Thymus (tissue), 11 donors: Measurements from ENCODE around the gene FBXL7. TPM values are rescaled to one million over a fixed set of nuclear protein-coding genes. Genes with fewer than 3 reads are reported as not detected.

Source experiments
- DNase-seq, 9 donors: peaks; one replicate each; pipeline ENCODE4 v3.0.0-alpha.2; 2013; ENCODE audit warnings: low spot score in 9 of 9, low read depth in 6 of 9, missing footprints in 1 of 9
- H3K27ac ChIP-seq, 2 donors: one replicate each; pipeline ENCODE4 v1.5.1; 2013; ENCODE audit warnings: control low read depth in 1 of 2, low read depth in 1 of 2, low read length in 1 of 2, mild to moderate bottlenecking in 1 of 2, moderate library complexity in 1 of 2
- H3K27me3 ChIP-seq, 2 donors: one replicate each; pipeline ENCODE4 v1.5.1; 2013; ENCODE audit warnings: low read length in 1 of 2; ENCODE audit not compliant: control insufficient read depth in 2 of 2, insufficient read depth in 1 of 2
- H3K36me3 ChIP-seq, 2 donors: one replicate each; pipeline ENCODE4 v1.5.1; 2013; ENCODE audit warnings: low read length in 1 of 2, mild to moderate bottlenecking in 1 of 2, moderate library complexity in 1 of 2; ENCODE audit not compliant: control insufficient read depth in 2 of 2, insufficient read depth in 2 of 2
- H3K4me1 ChIP-seq, 2 donors: one replicate each; pipeline ENCODE4 v1.5.1; 2013; ENCODE audit warnings: low read length in 2 of 2; ENCODE audit not compliant: control insufficient read depth in 2 of 2, insufficient read depth in 2 of 2
- H3K4me3 ChIP-seq, 2 donors: one replicate each; pipeline ENCODE4 v1.5.1; 2013; ENCODE audit warnings: low read length in 2 of 2, control low read depth in 1 of 2, mild to moderate bottlenecking in 1 of 2
- H3K9me3 ChIP-seq, 2 donors: one replicate each; pipeline ENCODE4 v1.5.1; 2013; ENCODE audit warnings: low read length in 1 of 2, mild to moderate bottlenecking in 1 of 2; ENCODE audit not compliant: control insufficient read depth in 2 of 2, insufficient read depth in 1 of 2
- WGBS: extraction: QIAGEN DNeasy Blood & Tissue Kit; methylation state at CpG from one replicate; pipeline ENCODE4 v1.1.7; 2013; 5-methylcytosine and 5-hydroxymethylcytosine counted together
- polyA plus RNA-seq: library from polyadenylated mRNA; stranded (reverse); fragments of 200-250 nt; gene quantifications from one replicate; pipeline ENCODE4 v1.2.3, GENCODE V29; 2013
- total RNA-seq: library from RNA; stranded (reverse); fragments of 120-200 nt; gene quantifications from one replicate; pipeline ENCODE4 v1.2.4, GENCODE V29; 2013
- donor health status: healthy.

FBXL7 gene
- total and polyA plus RNA-seq, 2 donors, result 0.90 to 2.7 TPM

- WGBS, result 77% methylated on average over 2 of the region's 2 CpGs
- Histone ChIP-seq H3K9me3 (peaks cover 0 to 4% of the 10 kb centered on the region in 2 donors), H3K27ac (no peak overlapping the region), H3K4me3 (no peak overlapping the region), H3K4me1 (no peaks in the 10 kb centered on the region), H3K36me3 (no peaks in the 10 kb centered on the region), H3K27me3 (no peaks in the 10 kb centered on the region)
- no peak for DNase-seq
Observed at GRCh38 chr5:15694696-15695214, 194.8 kb downstream of the FBXL7 start.

GRCh38 chr5:15695215-15695731, 195.3 kb downstream of the FBXL7 start:
- Histone ChIP-seq H3K4me3 (no peak overlapping the region), H3K36me3 (no peaks in the 10 kb centered on the region), H3K4me1 (no peaks in the 10 kb centered on the region), H3K27ac (no peak overlapping the region), H3K27me3 (no peaks in the 10 kb centered on the region), H3K9me3 (peaks cover 0 to 4% of the 10 kb centered on the region in 2 donors)
- no peak for DNase-seq
- 56% methylated on average over 4 of the region's 4 CpGs for WGBS

- Histone ChIP-seq H3K36me3 (no peaks in the 10 kb centered on the region), H3K4me3 (no peak overlapping the region), H3K9me3 (no peaks in the 10 kb centered on the region), H3K4me1 (no peaks in the 10 kb centered on the region), H3K27me3 (no peaks in the 10 kb centered on the region), H3K27ac (no peak overlapping the region)
- no peak for DNase-seq
- WGBS, result 97% methylated on average over 2 of the region's 2 CpGs
Observed at GRCh38 chr5:15700373-15700772, 200.4 kb downstream of the FBXL7 start.

GRCh38 chr5:15702102-15702501, 202.1 kb downstream of the FBXL7 start:
- H3K9me3 ChIP-seq, result no peaks in the 10 kb centered on the region
- no peaks in the 10 kb centered on the region for H3K27me3 ChIP-seq
- DNase-seq, result no peak
- no peak overlapping the region for H3K27ac ChIP-seq
- H3K4me1 ChIP-seq, result no peaks in the 10 kb centered on the region
- no peak overlapping the region for H3K4me3 ChIP-seq
- 95% methylated on average over 9 of the region's 9 CpGs for WGBS
- H3K36me3 ChIP-seq, result no peaks in the 10 kb centered on the region

GRCh38 chr5:15703901-15704300, 203.9 kb downstream of the FBXL7 start:
- H3K4me1 ChIP-seq, result no peaks in the 10 kb centered on the region
- no peak overlapping the region for H3K27ac ChIP-seq
- DNase-seq, result no peak
- H3K36me3 ChIP-seq, result no peaks in the 10 kb centered on the region
- H3K9me3 ChIP-seq, result no peaks in the 10 kb centered on the region
- no peak overlapping the region for H3K4me3 ChIP-seq
- H3K27me3 ChIP-seq, result no peaks in the 10 kb centered on the region
- WGBS, result 78% methylated on average over 3 of the region's 3 CpGs

- Histone ChIP-seq H3K36me3 (no peaks in the 10 kb centered on the region), H3K27ac (no peak overlapping the region), H3K9me3 (no peaks in the 10 kb centered on the region), H3K4me1 (no peaks in the 10 kb centered on the region), H3K27me3 (no peaks in the 10 kb centered on the region), H3K4me3 (no peak overlapping the region)
- DNase-seq, result no peak
Observed at GRCh38 chr5:15704397-15704947, 204.5 kb downstream of the FBXL7 start.

GRCh38 chr5:15707631-15708030, 207.7 kb downstream of the FBXL7 start:
- Histone ChIP-seq H3K27me3 (no peaks in the 10 kb centered on the region), H3K4me3 (no peak overlapping the region), H3K36me3 (no peaks in the 10 kb centered on the region), H3K9me3 (no peaks in the 10 kb centered on the region), H3K27ac (no peak overlapping the region), H3K4me1 (no peaks in the 10 kb centered on the region)
- DNase-seq, result no peak
- WGBS, result 77% methylated on average over 2 of the region's 2 CpGs

- Histone ChIP-seq H3K4me1 (no peaks in the 10 kb centered on the region), H3K27ac (no peak overlapping the region), H3K9me3 (no peaks in the 10 kb centered on the region), H3K36me3 (no peaks in the 10 kb centered on the region), H3K4me3 (no peak overlapping the region), H3K27me3 (no peaks in the 10 kb centered on the region)
- DNase-seq, result no peak
- WGBS, result 97% methylated on average over 2 of the region's 2 CpGs
Observed at GRCh38 chr5:15711892-15712291, 211.9 kb downstream of the FBXL7 start.

GRCh38 chr5:15715535-15715934, 215.6 kb downstream of the FBXL7 start:
- H3K4me1 ChIP-seq, result no peaks in the 10 kb centered on the region
- H3K9me3 ChIP-seq, result no peaks in the 10 kb centered on the region
- no peak for DNase-seq
- no peak overlapping the region for H3K27ac ChIP-seq
- H3K4me3 ChIP-seq, result no peak overlapping the region
- no peaks in the 10 kb centered on the region for H3K27me3 ChIP-seq
- no peaks in the 10 kb centered on the region for H3K36me3 ChIP-seq
- WGBS, result 84% methylated on average over 2 of the region's 2 CpGs
